HepG2 (cell line): ENCODE data around the gene INAFM1. TPM values are rescaled to one million over a fixed set of nuclear protein-coding genes. Genes with fewer than 3 reads are reported as not detected.

Experiments
- FOXM1 ChIP-seq: sonication (generic); formaldehyde crosslinking; IDR thresholded peaks from 2 replicates; pipeline ENCODE4 v1.5.0; 2020; ENCODE audit warnings: missing genetic modification reagents
- HDAC2 ChIP-seq: sonication (generic); formaldehyde crosslinking; IDR thresholded peaks from 2 replicates; pipeline ENCODE4 v1.4.0; 2020; ENCODE audit warnings: missing genetic modification reagents
- HHEX ChIP-seq: IDR thresholded peaks from 2 replicates; pipeline ENCODE4 v1.6.1; 2016; ENCODE audit warnings: control low read depth
- HMGXB4 ChIP-seq, 2 experiments: sonication (generic) in 1 of 2; formaldehyde crosslinking in 1 of 2; IDR thresholded peaks; 2 replicates each; pipeline versions ENCODE4 v1.4.0 to v1.6.1; 2018 to 2020; ENCODE audit warnings: missing genetic modification reagents in 2 of 2, borderline replicate concordance in 1 of 2, low read depth in 1 of 2, mild to moderate bottlenecking in 1 of 2, missing biosample characterization in 1 of 2
- JDP2 ChIP-seq: sonication (generic); formaldehyde crosslinking; IDR thresholded peaks from 2 replicates; pipeline ENCODE4 v1.8.1; 2022; ENCODE audit warnings: missing genetic modification reagents, borderline replicate concordance
- KMT2B ChIP-seq: IDR thresholded peaks from 2 replicates; pipeline ENCODE4 v1.6.1; 2016; ENCODE audit warnings: missing genetic modification reagents, missing compliant biosample characterization
- MXI1 ChIP-seq: IDR thresholded peaks from 3 replicates; pipeline ENCODE4 v1.6.1; 2012; ENCODE audit warnings: low read depth, low read length, inconsistent platforms, borderline replicate concordance
- NR1H2 ChIP-seq: sonication (generic); formaldehyde crosslinking; IDR thresholded peaks from 2 replicates; pipeline ENCODE4 v1.8.1; 2022; ENCODE audit warnings: low read depth, missing genetic modification reagents, borderline replicate concordance
- PHF8 ChIP-seq: sonication (generic); formaldehyde crosslinking; IDR thresholded peaks from 2 replicates; pipeline ENCODE4 v1.5.0; 2020; ENCODE audit warnings: missing genetic modification reagents
- RERE ChIP-seq: IDR thresholded peaks from 2 replicates; pipeline ENCODE4 v1.6.1; 2016; ENCODE audit warnings: low read depth, missing genetic modification reagents, missing compliant biosample characterization
- SIX1 ChIP-seq: sonication (generic); formaldehyde crosslinking; IDR thresholded peaks from 2 replicates; pipeline ENCODE4 v1.4.0; 2020; ENCODE audit warnings: missing genetic modification reagents, borderline replicate concordance
- YY1 ChIP-seq: IDR thresholded peaks from 2 replicates; pipeline ENCODE4 v1.6.1; 2011; ENCODE audit warnings: low read length, low read depth, moderate library complexity, mild to moderate bottlenecking; ENCODE audit not compliant: insufficient read depth, insufficient replicate concordance
- ZBTB1 ChIP-seq: sonication (generic); formaldehyde crosslinking; IDR thresholded peaks from 2 replicates; pipeline ENCODE4 v1.4.0; 2020; ENCODE audit warnings: missing genetic modification reagents, borderline replicate concordance
- ZFAT ChIP-seq: sonication (generic); formaldehyde crosslinking; conservative IDR thresholded peaks from 2 replicates; pipeline ENCODE4 v1.8.1; 2023; ENCODE audit warnings: missing genetic modification reagents, inconsistent platforms
- ZFP91 ChIP-seq: sonication (generic); formaldehyde crosslinking; IDR thresholded peaks from 2 replicates; pipeline ENCODE4 v1.9.0; 2022; ENCODE audit warnings: missing genetic modification reagents, mild to moderate bottlenecking, borderline replicate concordance
- ZNF136 ChIP-seq: sonication (generic); formaldehyde crosslinking; IDR thresholded peaks from 2 replicates; pipeline ENCODE4 v1.8.1; 2022; ENCODE audit warnings: low read depth, mild to moderate bottlenecking, moderate library complexity, missing genetic modification reagents
- ZNF496 ChIP-seq: sonication (generic); formaldehyde crosslinking; IDR thresholded peaks from 2 replicates; pipeline ENCODE4 v1.8.1; 2023; ENCODE audit warnings: mild to moderate bottlenecking, moderate library complexity, missing genetic modification reagents; ENCODE audit not compliant: insufficient replicate concordance
- ZNF781 ChIP-seq: sonication (generic); formaldehyde crosslinking; IDR thresholded peaks from 2 replicates; pipeline ENCODE4 v1.5.1; 2020; ENCODE audit warnings: borderline replicate concordance, mild to moderate bottlenecking, missing genetic modification reagents; ENCODE audit errors: not compliant biosample characterization
- ZSCAN31 ChIP-seq: sonication (generic); formaldehyde crosslinking; IDR thresholded peaks from 2 replicates; pipeline ENCODE4 v1.5.0; 2020; ENCODE audit warnings: low read depth, mild to moderate bottlenecking, missing genetic modification reagents
- polyA plus RNA-seq, 8 experiments: library from polyadenylated mRNA; depleted of rRNA in 3 of 8; stranded (reverse) in 7 of 8; unstranded in 1 of 8; fragments of >200 nt; fragmentation: Illumina TruSeq in 4 of 8; extraction: Trizol in 4 of 8; gene quantifications; 2 replicates each; pipeline versions ENCODE4 v1.2.1 to v1.2.3, GENCODE V29; 2011 to 2016; ENCODE audit warnings: low read depth in 4 of 8, missing spikeins in 1 of 8, mixed read lengths in 1 of 8; ENCODE audit not compliant: insufficient read depth in 1 of 8
- total RNA-seq, 5 experiments: library from RNA; depleted of rRNA; stranded (reverse); fragments of >200 nt; fragmentation: Illumina TruSeq; extraction: Trizol; gene quantifications; 2 replicates each; pipeline ENCODE4 v1.2.3, GENCODE V29; 2016; ENCODE audit warnings: low read depth in 1 of 5

The INAFM1 gene
- total and polyA plus RNA-seq, 2 of the 13 experiments (the other 11 are each of a cell fraction or from before 2014, with no cell fraction given), result 0.88 to 1.9 TPM

- TF ChIP-seq ZFP91, result peak; percentile 100
- TF ChIP-seq FOXM1 (CRISPR knock-in tag), result no peak
- TF ChIP-seq PHF8 (CRISPR knock-in tag), result peak; percentile 71
- TF ChIP-seq JDP2, result no peak
- TF ChIP-seq ZNF781 (CRISPR knock-in tag), result no peak
- no peak for TF ChIP-seq ZBTB1 (CRISPR knock-in tag)
- TF ChIP-seq RERE (CRISPR knock-in tag), result no peak
- no peak for TF ChIP-seq ZNF496 (CRISPR knock-in tag)
- TF ChIP-seq HHEX (CRISPR knock-in tag), result no peak
- peak; percentile 68; the same call in 1 of the 3 replicates for TF ChIP-seq MXI1
- peak; percentile 38 to 42; a peak in 3 of 4 replicates for TF ChIP-seq HMGXB4 (CRISPR knock-in tag; IDR thresholded peaks at IDR 0.05; ENCODE audit: borderline replicate concordance in 1 of 2, low read depth in 1 of 2)
- TF ChIP-seq SIX1 (CRISPR knock-in tag), result no peak
- no peak for TF ChIP-seq ZNF136 (CRISPR knock-in tag)
- no peak for TF ChIP-seq ZFAT (CRISPR knock-in tag)
- peak; percentile 50; the same call in 1 of the 2 replicates for TF ChIP-seq HDAC2 (CRISPR knock-in tag)
- TF ChIP-seq YY1, result peak; percentile 77
- peak; percentile 51; the same call in 1 of the 2 replicates for TF ChIP-seq KMT2B
- no peak for TF ChIP-seq NR1H2 (CRISPR knock-in tag)
- peak; percentile 54; the same call in 1 of the 2 replicates for TF ChIP-seq ZSCAN31 (CRISPR knock-in tag)
Measured at GRCh38 chr19:47255879-47256692, 18.6 kb upstream of the INAFM1 start, which contains the start of gene CCDC9 (continued).
